GM13977 (cell line): ENCODE measurements around the gene ZNF654.
"Not testable (repeated sequence)": the region's sequence is repeated elsewhere in the genome, so short reads cannot be mapped to it uniquely, and the experiment has no call there.

Source experiments
- DNase-seq: peaks from one replicate; pipeline ENCODE4 v3.0.0; 2012; ENCODE audit warnings: low spot score
- CTCF ChIP-seq: IDR thresholded peaks from 2 replicates; pipeline ENCODE4 v1.5.1; 2012; ENCODE audit warnings: mild to moderate bottlenecking, control low read depth; ENCODE audit not compliant: insufficient read depth; ENCODE audit errors: extremely low read depth, missing control alignments
- in situ Hi-C: fragments of 300-500 bp; cut with MboI; formaldehyde crosslinking; loops from one replicate; pipeline ENCODE4 v1.12.0; 2022; ENCODE audit warnings: low sequenced_read_pairs, low pct_unique_long_range_greater_than_20kb, mixed read lengths, inconsistent platforms; ENCODE audit not compliant: unreplicated experiment

The ZNF654 gene

DNA sequence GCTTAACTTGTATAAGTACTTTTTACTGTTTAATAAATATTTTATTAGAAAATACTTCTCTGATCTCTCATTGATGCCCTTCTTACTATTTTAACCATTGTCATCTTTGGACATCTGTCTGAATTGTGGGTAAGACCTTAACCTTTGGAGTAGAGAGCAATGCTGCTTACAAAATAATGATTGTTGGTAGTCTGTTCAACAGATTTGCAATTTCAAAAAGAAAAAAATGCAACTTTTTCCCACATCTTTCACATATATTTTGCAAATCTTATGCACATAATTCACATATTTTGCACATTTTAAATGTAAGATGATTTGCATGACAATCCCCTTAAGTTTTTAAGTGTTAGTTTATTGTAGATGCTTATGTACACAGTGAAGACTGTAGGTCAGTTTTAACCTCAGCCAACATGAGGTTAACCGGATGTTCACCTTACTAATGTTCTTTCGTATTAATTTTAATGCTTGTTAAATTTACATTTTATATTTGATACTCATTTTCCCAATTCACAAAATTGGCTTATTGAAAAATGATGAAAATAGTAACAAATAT lies 107.4 kb downstream of the ZNF654 start:
- DNase-seq, result no peak
- in situ Hi-C loops, result no loop called here
- no peak for TF ChIP-seq CTCF

GRCh38 chr3:88167173-88167572 lies 108.1 kb downstream of the ZNF654 start:
- in situ Hi-C loops, result no loop called here
- DNase-seq, result no peak
- TF ChIP-seq CTCF, result no peak

DNA sequence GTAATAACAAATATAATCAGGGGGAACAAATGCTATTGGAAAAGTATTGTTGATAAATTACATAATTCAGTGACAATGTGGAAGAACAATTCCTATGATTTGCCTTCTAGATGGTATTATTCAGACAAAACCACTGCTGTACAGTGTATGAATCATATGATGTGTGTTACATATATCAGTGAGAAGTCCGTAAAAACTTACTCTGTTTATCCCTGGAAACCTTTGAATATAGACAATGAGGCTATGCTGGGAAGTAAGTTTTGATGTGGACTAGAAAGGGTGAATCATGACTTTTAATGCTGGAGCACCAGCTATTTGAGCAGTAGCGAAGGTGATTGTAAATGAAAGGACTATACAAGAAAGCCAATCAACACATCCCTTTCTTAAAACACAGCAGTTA lies 108.6 kb downstream of the ZNF654 start:
- DNase-seq, result no peak
- in situ Hi-C loops, result no loop called here
- no peak for TF ChIP-seq CTCF

- DNase-seq, result no peak
- in situ Hi-C loops, result no loop called here
- no peak for TF ChIP-seq CTCF
Observed at GRCh38 chr3:88168171-88168570, 109.1 kb downstream of the ZNF654 start.

DNA sequence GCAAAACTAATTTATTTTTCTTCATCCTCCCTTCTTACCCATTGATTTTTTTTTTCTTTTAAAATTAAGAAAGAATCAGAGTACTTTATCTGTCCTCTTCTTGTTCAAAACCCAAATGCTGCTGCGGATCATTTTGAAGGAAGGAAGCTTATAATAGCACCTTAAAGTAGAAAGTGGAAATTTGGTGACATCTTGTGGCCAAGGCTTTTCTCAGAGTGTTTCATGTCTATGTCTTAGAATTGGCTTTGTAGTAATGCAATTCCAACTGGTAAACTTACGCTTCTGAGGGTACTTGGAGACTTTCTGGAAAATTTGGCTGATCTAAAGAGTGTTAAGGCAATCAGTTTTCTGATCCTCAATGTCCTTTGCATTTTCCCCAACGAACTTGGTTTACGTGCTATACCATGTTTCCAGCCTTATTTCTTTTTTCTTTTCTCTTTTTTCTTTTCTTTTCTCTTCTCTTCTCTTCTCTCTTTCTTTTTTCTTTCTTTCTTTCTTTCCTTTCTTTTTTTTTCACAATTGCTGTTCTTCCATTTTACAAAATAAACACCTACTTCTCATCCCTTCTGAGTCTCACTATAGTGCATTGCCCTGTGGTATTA lies 121.4 kb downstream of the ZNF654 start:
- in situ Hi-C loops, result no loop called here
- DNase-seq, result peak; percentile 42
- TF ChIP-seq CTCF, result peak; percentile 61

- in situ Hi-C loops, DNase-seq: not testable (repeated sequence)
Observed at GRCh38 chr3:88182165-88182918, 123.3 kb downstream of the ZNF654 start.

DNA sequence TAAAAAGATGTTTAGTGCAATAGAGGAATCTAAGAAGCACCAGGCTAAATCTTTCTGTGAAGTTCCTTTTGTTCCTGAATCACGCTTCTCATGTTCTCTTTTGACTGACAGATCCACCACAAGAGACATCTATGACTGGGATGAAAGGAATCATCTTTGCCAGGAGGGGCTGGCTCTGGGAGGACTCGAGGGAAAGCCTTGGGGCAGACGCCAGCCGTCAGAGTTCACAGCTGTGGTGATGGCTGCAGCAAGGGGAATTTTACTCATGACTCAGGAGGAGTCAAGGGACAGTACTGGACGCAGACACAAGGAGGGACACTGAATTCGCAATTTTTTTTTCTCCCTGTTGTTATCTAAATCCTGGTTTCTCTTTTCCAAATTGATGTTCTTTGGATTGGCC lies 129.4 kb downstream of the ZNF654 start:
- in situ Hi-C loops, result no loop called here
- no peak for TF ChIP-seq CTCF
- no peak for DNase-seq
